Upper lobe of right lung (tissue), 1 donor: ENCODE measurements around the gene EML4. TPM values are rescaled to one million over a fixed set of nuclear protein-coding genes. Genes with fewer than 3 reads are reported as not detected.

Source experiments
- ATAC-seq: fragments of 200-7000 bp; cut with Tn5 transposase; one replicate; pipeline ENCODE4 v1.9.1; 2020; ENCODE audit warnings: mild to moderate bottlenecking, moderate library complexity
- DNase-seq: peaks from one replicate; pipeline ENCODE4 v3.0.0-alpha.2; 2020
- H3K27ac ChIP-seq: fragments of 200-600 bp; one replicate; pipeline ENCODE4 v1.8.0; 2022
- H3K27me3 ChIP-seq: fragments of 200-600 bp; one replicate; pipeline ENCODE4 v1.8.0; 2022; ENCODE audit warnings: mild to moderate bottlenecking
- H3K36me3 ChIP-seq: fragments of 200-600 bp; one replicate; pipeline ENCODE4 v1.8.0; 2022
- H3K4me1 ChIP-seq: fragments of 200-600 bp; one replicate; pipeline ENCODE4 v1.8.0; 2022
- H3K4me3 ChIP-seq: fragments of 200-600 bp; one replicate; pipeline ENCODE4 v1.8.0; 2022; ENCODE audit warnings: mild to moderate bottlenecking
- H3K9me3 ChIP-seq: fragments of 200-600 bp; one replicate; pipeline ENCODE4 v1.8.0; 2022
- CTCF ChIP-seq: fragments of 200-600 bp; IDR thresholded peaks from one replicate; pipeline ENCODE4 v1.8.0; 2022; ENCODE audit warnings: antibody characterized with exemption
- intact Hi-C: fragments of 100-400 bp; cut with DNase I; formaldehyde crosslinking; loops from one replicate; pipeline ENCODE4 v1.11.0; 2022
- total RNA-seq: library from RNA; stranded (reverse); fragmentation: NEBNext Ultra II Directional; extraction: Animal tissue kit (Norgen Biotek cat#: 25700); gene quantifications from one replicate; pipeline ENCODE4 v1.2.1, GENCODE V29; 2021
- donor health status: DM: no; HTN: yes; CAD: no; lungs with severe emphysema.

EML4 gene
- total RNA-seq, 1 donor from 2014 or later: 83.0 TPM

GRCh38 chr2:42289222-42289621, 120.1 kb downstream of the EML4 start:
- Histone ChIP-seq H3K9me3 (no peaks in the 10 kb centered on the region), H3K27me3 (no peaks in the 10 kb centered on the region), H3K4me1 (no peaks in the 10 kb centered on the region), H3K27ac (no peak overlapping the region), H3K36me3 (peaks cover 59% of the 10 kb centered on the region), H3K4me3 (no peak overlapping the region)
- DNase-seq (no peak), ATAC-seq (no peak)
- intact Hi-C loops: no loop called here
- TF ChIP-seq CTCF: no peak

GRCh38 chr2:42290005-42290404, 120.9 kb downstream of the EML4 start:
- ATAC-seq: no peak
- intact Hi-C loops: no loop called here

GRCh38 chr2:42293019-42293418, 123.9 kb downstream of the EML4 start:
- TF ChIP-seq CTCF: no peak
- peaks cover 8% of the 10 kb centered on the region for H3K4me1 ChIP-seq
- H3K9me3 ChIP-seq: no peaks in the 10 kb centered on the region
- H3K27ac ChIP-seq: no peak overlapping the region
- H3K27me3 ChIP-seq: no peaks in the 10 kb centered on the region
- intact Hi-C loops: no loop called here
- ATAC-seq (no peak), DNase-seq (no peak)
- H3K4me3 ChIP-seq: no peak overlapping the region
- peaks cover 64% of the 10 kb centered on the region for H3K36me3 ChIP-seq

More at GRCh38 chr2:42290005-42290404, 120.9 kb downstream of the EML4 start:
- no peak overlapping the region for H3K4me3 ChIP-seq
- H3K4me1 ChIP-seq: no peaks in the 10 kb centered on the region
- peaks cover 65% of the 10 kb centered on the region for H3K36me3 ChIP-seq
- H3K27me3 ChIP-seq: no peaks in the 10 kb centered on the region
- TF ChIP-seq CTCF: no peak
- no peak for DNase-seq
- H3K9me3 ChIP-seq: no peaks in the 10 kb centered on the region
- H3K27ac ChIP-seq: no peak overlapping the region

DNA sequence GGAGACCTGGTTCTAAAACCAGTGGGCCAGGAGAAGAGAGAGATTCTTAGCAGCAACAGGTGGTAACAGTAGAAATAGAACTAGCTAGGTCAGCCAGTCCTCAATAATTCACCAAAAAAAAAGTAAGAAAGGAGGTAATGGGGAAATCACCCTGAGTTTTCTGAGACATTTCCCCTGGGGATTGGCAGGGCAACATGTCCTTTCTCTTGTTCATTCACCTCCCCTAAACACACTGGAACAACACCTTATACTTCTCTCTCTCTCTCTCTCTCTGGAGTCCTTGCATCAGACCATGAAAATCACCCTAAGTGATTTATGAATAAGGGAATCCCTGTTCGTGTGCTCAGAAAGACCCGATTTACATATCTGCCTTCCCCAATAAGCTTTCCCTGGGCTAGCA, 127.1 kb downstream of the EML4 start:
- H3K27ac ChIP-seq: no peak overlapping the region
- DNase-seq (no peak), ATAC-seq (no peak)
- no peak overlapping the region for H3K4me3 ChIP-seq
- H3K9me3 ChIP-seq: no peaks in the 10 kb centered on the region
- intact Hi-C loops: no loop called here
- peaks cover 71% of the 10 kb centered on the region for H3K36me3 ChIP-seq
- H3K27me3 ChIP-seq: no peaks in the 10 kb centered on the region
- H3K4me1 ChIP-seq: peaks cover 8% of the 10 kb centered on the region
- TF ChIP-seq CTCF: no peak

DNA sequence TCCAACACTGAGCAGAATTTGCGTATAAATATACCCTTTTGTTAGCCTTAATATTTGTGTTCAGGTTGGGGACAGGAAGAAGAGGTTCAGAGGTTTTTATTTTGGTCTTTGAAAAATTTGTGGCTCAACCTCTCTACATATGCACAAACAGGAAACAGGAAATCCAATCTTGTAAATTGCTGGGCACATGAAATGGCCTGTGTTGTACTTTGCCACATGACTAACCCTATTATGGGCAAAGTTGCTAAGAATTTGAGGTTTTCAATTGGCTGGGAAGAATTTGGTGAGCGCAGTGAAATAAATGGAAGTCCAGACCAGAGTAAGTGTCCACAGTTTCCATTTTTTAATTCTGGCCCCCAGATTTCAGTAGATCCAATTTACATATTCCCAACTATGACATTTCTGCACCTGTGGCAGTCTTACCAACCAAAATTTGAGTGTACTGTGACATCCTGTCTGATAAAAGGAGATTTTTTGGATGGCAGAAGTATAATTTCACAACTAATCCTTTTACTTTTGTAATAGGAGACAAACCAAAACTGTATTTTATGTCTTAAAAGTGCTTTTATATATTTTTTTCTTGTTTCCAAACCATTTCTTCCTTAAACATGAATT, 128.3 kb downstream of the EML4 start:
- no peak for ATAC-seq
- peaks cover 8% of the 10 kb centered on the region for H3K4me1 ChIP-seq

More for the DNA sequence above, 128.3 kb downstream of the EML4 start:
- intact Hi-C loops: no loop called here
- TF ChIP-seq CTCF: no peak
- no peak overlapping the region for H3K27ac ChIP-seq
- DNase-seq: no peak
- H3K4me3 ChIP-seq: no peak overlapping the region
- peaks cover 60% of the 10 kb centered on the region for H3K36me3 ChIP-seq
- no peaks in the 10 kb centered on the region for H3K27me3 ChIP-seq
- H3K9me3 ChIP-seq: no peaks in the 10 kb centered on the region
